Renal pelvis (tissue), 12 donors: ENCODE measurements around the gene GMEB1. TPM values are rescaled to one million over a fixed set of nuclear protein-coding genes. Genes with fewer than 3 reads are reported as not detected.
"Not testable (repeated sequence)": the region's sequence is repeated elsewhere in the genome, so short reads cannot be mapped to it uniquely, and the experiment has no call there.

Experiments
- DNase-seq: peaks from one replicate; pipeline ENCODE4 v3.0.0-alpha.2; 2013
- long read RNA-seq, 16 experiments: transcript quantifications; one replicate each; lab custom pipeline, GENCODE V29; 2026
- polyA plus RNA-seq, 3 donors: library from polyadenylated mRNA; unstranded; fragments of 120-200 nt; gene quantifications; one replicate each; pipeline ENCODE4 v1.2.1, GENCODE V29; 2013; ENCODE audit not compliant: insufficient read length in 3 of 3

The GMEB1 gene
- 10 to 100 TPM; 16.2 to 20.0 (median 17.7) TPM for polyA plus RNA-seq
- long read RNA-seq, donor 1: 0 reads
- long read RNA-seq, donor 2: 0 reads
- long read RNA-seq, donor 3, full-length matches to known transcripts: 2 of 2 reads
- long read RNA-seq, donor 3, partial matches to known transcripts: 0 of 2 reads
- long read RNA-seq, donor 3, other reads (novel, unspliced or antisense): 0 of 2 reads
- long read RNA-seq, donor 4, full-length matches to known transcripts: 2 of 2 reads
- long read RNA-seq, donor 4, partial matches to known transcripts: 0 of 2 reads
- long read RNA-seq, donor 4, other reads (novel, unspliced or antisense): 0 of 2 reads
- long read RNA-seq, donor 5, partial matches to known transcripts: 0 of 7 reads
- long read RNA-seq, donor 5, other reads (novel, unspliced or antisense): 7 of 7 reads
- long read RNA-seq, donor 6, full-length matches to known transcripts: 2 of 2 reads
- long read RNA-seq, donor 6, partial matches to known transcripts: 0 of 2 reads
- long read RNA-seq, donor 6, other reads (novel, unspliced or antisense): 0 of 2 reads
- long read RNA-seq, donor 7, full-length matches to known transcripts: 2 of 2 reads
- long read RNA-seq, donor 7, partial matches to known transcripts: 0 of 2 reads
- long read RNA-seq, donor 7, other reads (novel, unspliced or antisense): 0 of 2 reads
- long read RNA-seq, donor 8, full-length matches to known transcripts: 2 of 2 reads
- long read RNA-seq, donor 8, partial matches to known transcripts: 0 of 2 reads
- long read RNA-seq, donor 8, other reads (novel, unspliced or antisense): 0 of 2 reads
- long read RNA-seq, donor 9, full-length matches to known transcripts: 3 of 3 reads
- long read RNA-seq, donor 9, partial matches to known transcripts: 0 of 3 reads
- long read RNA-seq, donor 9, other reads (novel, unspliced or antisense): 0 of 3 reads
- long read RNA-seq, donor 10, full-length matches to known transcripts: 3 of 3 reads
- long read RNA-seq, donor 10, partial matches to known transcripts: 0 of 3 reads
- long read RNA-seq, donor 10, other reads (novel, unspliced or antisense): 0 of 3 reads
- long read RNA-seq, donor 11, partial matches to known transcripts: 5 of 8 reads
- long read RNA-seq, donor 11, other reads (novel, unspliced or antisense): 0 of 8 reads
- long read RNA-seq, donor 12, full-length matches to known transcripts: 2 of 2 reads
- long read RNA-seq, donor 12, partial matches to known transcripts: 0 of 2 reads
- long read RNA-seq, donor 12, other reads (novel, unspliced or antisense): 0 of 2 reads
- long read RNA-seq, donor 13, full-length matches to known transcripts: 2 of 2 reads
- long read RNA-seq, donor 13, partial matches to known transcripts: 0 of 2 reads
- long read RNA-seq, donor 13, other reads (novel, unspliced or antisense): 0 of 2 reads
- long read RNA-seq, donor 14: 0 reads
- long read RNA-seq, donor 15, full-length matches to known transcripts: 3 of 3 reads
- long read RNA-seq, donor 15, partial matches to known transcripts: 0 of 3 reads
- long read RNA-seq, donor 15, other reads (novel, unspliced or antisense): 0 of 3 reads
- long read RNA-seq, donor 16, full-length matches to known transcripts: 4 of 4 reads
- long read RNA-seq, donor 16, partial matches to known transcripts: 0 of 4 reads
- long read RNA-seq, donor 16, other reads (novel, unspliced or antisense): 0 of 4 reads

- peak; percentile 86 for DNase-seq
These were observed at the start of gene GMEB1 for GRCh38 chr1:28668191-28668955. GMEB1 (plus strand) TSS chr1:28668784; CDS start chr1:28683613, 14,829 bp downstream.

- no peak for DNase-seq
These were observed 36.9 kb upstream of the GMEB1 start for GRCh38 chr1:28631713-28632112.

- no peak for DNase-seq
These were observed 36.0 kb upstream of the GMEB1 start for GRCh38 chr1:28632560-28632959.

GRCh38 chr1:28640766-28641165 lies 27.8 kb upstream of the GMEB1 start:
- DNase-seq: no peak

- DNase-seq: no peak
These were observed 26.3 kb upstream of the GMEB1 start for GRCh38 chr1:28642056-28642846.

- DNase-seq: peak; percentile 95
These were observed 25.5 kb upstream of the GMEB1 start, which contains the start of gene TAF12 for GRCh38 chr1:28642847-28643635. TAF12 (minus strand) TSS chr1:28643067; CDS start chr1:28622081, 20,986 bp downstream.

DNA sequence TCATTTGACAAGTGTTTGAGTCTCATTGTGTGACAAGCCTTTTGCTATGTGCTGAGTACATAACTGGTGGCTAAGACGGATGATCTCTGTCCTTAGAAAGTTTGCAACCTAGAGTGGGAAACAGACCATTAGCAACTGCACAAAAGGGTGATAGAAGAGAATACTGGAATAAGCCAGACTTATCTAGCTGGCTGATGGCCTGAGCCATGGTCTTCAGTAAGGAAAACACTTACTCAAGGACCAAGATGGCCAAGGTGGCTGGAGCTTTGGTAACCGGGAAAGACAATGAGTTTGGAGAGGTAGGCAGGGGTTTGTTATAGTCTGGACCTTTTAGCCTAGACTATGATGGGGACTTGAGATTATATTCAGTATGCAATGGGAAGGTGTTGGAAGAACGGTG lies 24.1 kb upstream of the GMEB1 start:
- DNase-seq: no peak

DNA sequence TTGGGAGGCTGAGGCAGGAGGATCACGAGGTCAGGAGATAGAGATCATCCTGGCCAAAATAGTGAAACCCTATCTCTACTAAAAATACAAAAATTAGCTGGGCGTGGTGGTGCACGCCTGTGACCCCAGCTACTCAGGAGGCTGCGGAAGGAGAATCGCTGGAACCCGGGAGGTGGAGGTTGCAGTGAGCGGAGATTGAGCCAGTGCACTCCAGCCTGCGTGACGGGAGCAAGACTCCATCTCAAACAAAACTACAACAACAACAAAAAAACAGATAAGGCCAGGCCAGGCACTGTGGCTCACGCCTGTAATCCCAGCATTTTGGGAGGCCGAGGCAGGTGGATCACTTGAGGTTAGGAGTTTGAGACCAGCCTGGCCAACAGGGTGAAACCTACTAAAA lies 23.2 kb upstream of the GMEB1 start:
- not testable (repeated sequence) for DNase-seq

- no peak for DNase-seq
These were observed 22.5 kb upstream of the GMEB1 start for GRCh38 chr1:28646040-28646439.

GRCh38 chr1:28648008-28648473 lies 20.5 kb upstream of the GMEB1 start:
- peak; percentile 94 for DNase-seq

DNA sequence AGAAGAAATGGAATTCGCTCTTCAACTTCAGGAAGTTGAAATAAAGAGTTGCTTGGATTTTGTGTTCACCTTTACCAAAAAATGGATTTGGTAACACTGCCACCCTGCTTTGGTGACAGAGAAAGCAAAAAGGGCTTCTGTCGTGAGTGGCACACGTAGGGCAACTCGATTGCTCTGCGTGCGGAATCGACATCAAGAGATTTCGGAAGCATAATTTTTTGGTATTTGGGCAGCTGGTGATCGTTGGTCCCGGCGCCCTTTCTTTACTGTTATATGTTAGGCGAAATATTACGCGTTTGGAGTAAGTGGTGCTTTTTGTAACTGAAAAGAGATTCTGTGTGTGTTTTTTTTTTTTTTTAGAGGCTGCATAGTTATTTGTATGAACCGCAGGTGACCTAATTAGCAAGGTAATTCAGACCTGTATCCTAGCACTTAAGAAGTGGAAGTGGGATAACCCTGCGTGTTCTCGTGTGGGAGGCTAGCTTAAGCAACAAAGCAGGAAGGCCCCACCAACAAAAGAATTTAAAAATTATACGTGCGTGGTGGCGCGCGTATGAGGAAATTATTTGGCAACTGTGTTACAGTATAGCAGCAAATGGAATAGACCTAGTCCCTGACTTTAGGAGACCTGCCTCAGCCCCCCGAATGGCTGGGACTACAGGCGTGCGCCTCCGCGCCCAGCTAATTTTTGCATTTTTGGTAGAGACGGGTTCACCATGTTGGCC lies 19.9 kb upstream of the GMEB1 start, which contains the start of gene RNU11:
Gene RNU11 (plus strand): TSS at position 127 of the 725 bp plus-strand sequence.
- peak; percentile 97 for DNase-seq

DNA sequence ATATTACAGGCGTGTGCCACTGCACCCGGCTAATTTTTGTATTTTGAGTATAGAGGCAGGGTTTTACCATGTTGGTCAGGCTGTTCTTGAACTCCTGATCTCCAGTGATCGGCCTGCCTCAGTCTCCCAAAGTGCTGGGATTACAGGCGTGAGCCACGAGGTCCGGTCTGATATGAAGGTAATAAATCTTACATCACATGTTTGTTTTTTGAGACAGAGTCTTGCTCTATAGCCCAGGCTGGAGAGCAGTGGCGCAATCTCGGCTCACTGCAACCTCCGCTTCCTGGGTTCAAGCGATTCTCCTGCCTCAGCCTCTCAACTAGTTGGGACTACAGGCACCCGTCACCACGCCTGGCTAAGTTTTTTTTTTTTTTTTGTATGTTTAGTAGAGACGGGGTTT lies 15.5 kb upstream of the GMEB1 start:
- not testable (repeated sequence) for DNase-seq

DNA sequence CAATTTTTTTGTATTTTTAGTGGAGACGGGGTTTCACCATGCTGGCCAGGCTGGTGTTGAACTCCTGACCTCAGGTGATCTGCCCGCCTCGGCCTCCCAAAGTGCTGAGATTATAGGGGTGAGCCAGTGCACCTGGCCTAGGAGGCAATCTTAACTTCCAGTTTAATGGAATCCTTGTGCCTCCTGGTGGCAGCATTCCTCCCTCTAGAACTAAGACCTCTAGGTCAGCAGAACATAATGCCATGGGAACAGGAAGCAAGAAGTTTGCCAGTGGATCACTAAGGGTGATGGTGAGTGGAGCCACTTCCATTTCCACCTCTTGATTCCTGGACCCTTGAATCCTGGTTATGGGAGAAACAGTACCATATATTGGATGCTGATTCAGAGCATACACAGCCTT lies 14.7 kb upstream of the GMEB1 start:
- not testable (repeated sequence) for DNase-seq

DNA sequence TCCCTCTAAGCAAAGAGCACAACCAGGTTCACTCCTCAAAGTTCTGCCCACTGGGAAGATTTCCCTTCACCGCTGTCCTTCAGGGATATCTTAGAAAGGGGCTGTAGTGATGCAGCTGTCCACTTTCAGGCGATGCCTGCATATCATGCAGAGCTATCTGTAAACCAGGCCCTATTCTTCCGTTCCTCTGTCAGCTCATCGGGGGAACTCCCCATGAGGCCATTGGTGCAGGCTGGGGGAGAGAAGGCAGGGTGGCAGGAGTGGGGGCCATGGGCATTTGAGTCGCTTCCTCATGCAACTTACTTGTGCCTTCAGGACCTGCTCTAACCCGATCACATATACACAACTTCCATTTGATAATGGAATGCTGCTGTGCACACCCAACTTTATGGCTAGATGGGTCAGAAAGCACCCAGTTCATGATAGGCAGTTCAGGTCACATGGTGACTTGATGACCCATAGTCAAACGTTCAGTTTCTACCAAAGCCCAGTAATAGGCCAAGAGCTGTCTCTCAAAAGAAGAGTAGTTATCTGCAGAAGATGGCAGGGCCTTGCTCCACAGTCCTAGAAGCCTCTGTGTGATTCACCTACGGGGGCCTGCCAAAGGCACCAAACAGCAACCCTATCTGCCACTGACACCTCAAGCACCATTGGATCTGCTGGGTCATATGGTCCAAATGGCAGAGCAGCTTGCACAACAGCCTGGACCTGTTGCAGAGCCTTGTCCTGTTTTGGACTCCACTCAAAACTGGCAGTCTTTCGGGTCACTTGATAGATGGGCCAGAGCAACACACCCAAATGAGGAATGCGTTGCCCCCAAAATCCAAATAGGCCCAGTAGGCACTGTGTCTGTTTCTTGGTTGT lies 12.9 kb upstream of the GMEB1 start:
- not testable (repeated sequence) for DNase-seq

DNA sequence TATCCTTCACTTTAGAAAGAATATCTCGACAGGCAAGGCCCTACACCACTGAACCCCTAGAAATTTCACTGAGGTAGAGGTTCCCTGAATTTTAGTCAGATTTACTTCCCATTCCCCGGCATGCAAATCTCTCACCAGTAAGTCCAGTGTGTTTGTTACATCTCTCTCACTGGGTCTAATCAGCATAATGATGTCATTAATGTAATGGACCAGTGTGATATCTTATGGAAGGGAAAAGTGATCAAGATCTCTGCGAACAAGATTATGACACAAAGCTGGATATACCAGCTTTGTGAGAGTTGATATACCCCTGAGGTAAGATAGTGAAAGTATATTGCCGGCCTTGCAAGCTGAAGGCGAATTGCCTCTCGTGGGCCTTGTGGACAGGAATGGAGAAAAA lies 12.2 kb upstream of the GMEB1 start:
- DNase-seq: no peak

DNA sequence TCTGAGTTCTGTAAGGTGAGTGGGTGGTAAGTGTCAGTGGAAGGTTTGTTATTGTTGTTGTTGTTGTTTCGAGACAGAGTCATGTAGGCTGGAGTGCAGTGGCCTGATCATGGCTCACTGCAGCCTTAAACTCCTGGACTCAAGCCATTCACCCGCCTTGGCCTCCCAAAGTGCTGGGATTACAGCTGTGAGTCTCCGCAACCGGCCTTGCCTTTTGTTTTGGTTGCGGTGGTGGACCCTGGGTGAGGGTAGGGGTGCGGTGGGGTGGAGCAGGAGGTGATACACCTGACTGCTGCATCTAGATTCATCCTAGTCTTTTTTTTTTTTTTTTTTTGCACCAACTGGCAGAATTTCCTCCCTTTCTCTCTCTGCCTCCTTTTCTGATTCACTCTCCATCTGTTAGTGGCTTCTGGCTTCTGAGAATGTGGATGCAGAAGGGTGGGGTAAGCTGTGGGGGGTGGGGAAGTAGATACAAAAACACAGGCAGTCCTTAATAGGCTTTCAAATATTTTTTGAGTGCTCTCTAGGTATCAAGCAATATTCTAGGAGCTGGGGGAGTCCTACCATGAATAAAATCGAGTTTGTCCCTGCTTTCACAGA lies 4.6 kb upstream of the GMEB1 start:
- no peak for DNase-seq
